Measurements from ENCODE around the gene RBBP8.

- TF ChIP-seq ZFX (IDR thresholded peaks at IDR 0.05; ENCODE audit: borderline replicate concordance), result no peak
- TF ChIP-seq, protein P1, sequence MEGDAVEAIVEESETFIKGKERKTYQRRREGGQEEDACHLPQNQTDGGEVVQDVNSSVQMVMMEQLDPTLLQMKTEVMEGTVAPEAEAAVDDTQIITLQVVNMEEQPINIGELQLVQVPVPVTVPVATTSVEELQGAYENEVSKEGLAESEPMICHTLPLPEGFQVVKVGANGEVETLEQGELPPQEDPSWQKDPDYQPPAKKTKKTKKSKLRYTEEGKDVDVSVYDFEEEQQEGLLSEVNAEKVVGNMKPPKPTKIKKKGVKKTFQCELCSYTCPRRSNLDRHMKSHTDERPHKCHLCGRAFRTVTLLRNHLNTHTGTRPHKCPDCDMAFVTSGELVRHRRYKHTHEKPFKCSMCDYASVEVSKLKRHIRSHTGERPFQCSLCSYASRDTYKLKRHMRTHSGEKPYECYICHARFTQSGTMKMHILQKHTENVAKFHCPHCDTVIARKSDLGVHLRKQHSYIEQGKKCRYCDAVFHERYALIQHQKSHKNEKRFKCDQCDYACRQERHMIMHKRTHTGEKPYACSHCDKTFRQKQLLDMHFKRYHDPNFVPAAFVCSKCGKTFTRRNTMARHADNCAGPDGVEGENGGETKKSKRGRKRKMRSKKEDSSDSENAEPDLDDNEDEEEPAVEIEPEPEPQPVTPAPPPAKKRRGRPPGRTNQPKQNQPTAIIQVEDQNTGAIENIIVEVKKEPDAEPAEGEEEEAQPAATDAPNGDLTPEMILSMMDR (IDR thresholded peaks at IDR 0.05), result no peak
Observed at GRCh38 chr18:23063502-23063901, 130.4 kb downstream of the RBBP8 start.
